DOHH2 (cell line): ENCODE results near the gene WNK4.

ENCODE experiments used
- H3F3A ChIP-seq: fragments of 200-600 bp; sonication (generic), shearing (Covaris generic); 2 replicates; pipeline ENCODE4 v1.6.0; 2016; ENCODE audit warnings: antibody characterized with exemption, mild to moderate bottlenecking; ENCODE audit not compliant: control insufficient read depth, insufficient read depth
- H3K27ac ChIP-seq: fragments of 200-600 bp; sonication (generic); 2 replicates; pipeline ENCODE4 v1.5.1; 2014; ENCODE audit warnings: low read depth, mild to moderate bottlenecking, low read length, moderate library complexity
- H3K27me3 ChIP-seq: fragments of 200-600 bp; sonication (generic); 2 replicates; pipeline ENCODE4 v1.6.1; 2014; ENCODE audit warnings: mild to moderate bottlenecking, low read length, mixed read lengths; ENCODE audit not compliant: control insufficient read depth
- H3K36me3 ChIP-seq: fragments of 200-600 bp; sonication (generic); 2 replicates; pipeline ENCODE4 v1.6.1; 2014; ENCODE audit warnings: mild to moderate bottlenecking, low read length, moderate library complexity, mixed read lengths; ENCODE audit not compliant: control insufficient read depth
- H3K4me1 ChIP-seq: fragments of 200-600 bp; sonication (generic); 2 replicates; pipeline ENCODE4 v1.6.1; 2014; ENCODE audit warnings: mild to moderate bottlenecking, low read length, mixed read lengths; ENCODE audit not compliant: control insufficient read depth
- H3K4me2 ChIP-seq: fragments of 200-600 bp; sonication (generic); 2 replicates; pipeline ENCODE4 v1.6.0; 2014; ENCODE audit warnings: mild to moderate bottlenecking, low read length, moderate library complexity
- H3K4me3 ChIP-seq: fragments of 200-600 bp; sonication (generic); 2 replicates; pipeline ENCODE4 v1.5.1; 2014; ENCODE audit warnings: mild to moderate bottlenecking, low read length, mixed read lengths
- H3K79me2 ChIP-seq: fragments of 200-600 bp; sonication (generic); 2 replicates; pipeline ENCODE4 v1.6.1; 2014; ENCODE audit warnings: mild to moderate bottlenecking, low read length, mixed read lengths; ENCODE audit not compliant: control insufficient read depth
- H3K9me2 ChIP-seq: fragments of 200-600 bp; sonication (generic); replicated peaks from 2 replicates; pipeline ENCODE4 v1.6.1; 2014; ENCODE audit warnings: mild to moderate bottlenecking, low read length, mixed read lengths; ENCODE audit not compliant: control insufficient read depth
- H3K9me3 ChIP-seq: fragments of 200-600 bp; sonication (generic); 2 replicates; pipeline ENCODE4 v1.6.1; 2014; ENCODE audit warnings: antibody characterized with exemption, low read length, mixed read lengths; ENCODE audit not compliant: control insufficient read depth, insufficient read depth
- H4K20me1 ChIP-seq: fragments of 200-600 bp; sonication (generic); 2 replicates; pipeline ENCODE4 v1.6.0; 2014; ENCODE audit warnings: low read depth, mild to moderate bottlenecking, antibody characterized with exemption, low read length, moderate library complexity; ENCODE audit not compliant: control insufficient read depth, insufficient read depth
- EZH2phosphoT487 ChIP-seq: fragments of 200-600 bp; sonication (generic); IDR thresholded peaks from 2 replicates; pipeline ENCODE4 v1.6.1; 2017; ENCODE audit warnings: borderline replicate concordance, mild to moderate bottlenecking, antibody characterized with exemption, low read length, moderate library complexity, mixed read lengths
- TF ChIP-seq, protein P1 (sequence below): fragments of 200-600 bp; sonication (generic); IDR thresholded peaks from one replicate; pipeline ENCODE4 v1.5.1; 2014; ENCODE audit warnings: antibody characterized with exemption, mild to moderate bottlenecking, low read depth, low read length; ENCODE audit not compliant: poor library complexity, severe bottlenecking

WNK4 gene

DNA sequence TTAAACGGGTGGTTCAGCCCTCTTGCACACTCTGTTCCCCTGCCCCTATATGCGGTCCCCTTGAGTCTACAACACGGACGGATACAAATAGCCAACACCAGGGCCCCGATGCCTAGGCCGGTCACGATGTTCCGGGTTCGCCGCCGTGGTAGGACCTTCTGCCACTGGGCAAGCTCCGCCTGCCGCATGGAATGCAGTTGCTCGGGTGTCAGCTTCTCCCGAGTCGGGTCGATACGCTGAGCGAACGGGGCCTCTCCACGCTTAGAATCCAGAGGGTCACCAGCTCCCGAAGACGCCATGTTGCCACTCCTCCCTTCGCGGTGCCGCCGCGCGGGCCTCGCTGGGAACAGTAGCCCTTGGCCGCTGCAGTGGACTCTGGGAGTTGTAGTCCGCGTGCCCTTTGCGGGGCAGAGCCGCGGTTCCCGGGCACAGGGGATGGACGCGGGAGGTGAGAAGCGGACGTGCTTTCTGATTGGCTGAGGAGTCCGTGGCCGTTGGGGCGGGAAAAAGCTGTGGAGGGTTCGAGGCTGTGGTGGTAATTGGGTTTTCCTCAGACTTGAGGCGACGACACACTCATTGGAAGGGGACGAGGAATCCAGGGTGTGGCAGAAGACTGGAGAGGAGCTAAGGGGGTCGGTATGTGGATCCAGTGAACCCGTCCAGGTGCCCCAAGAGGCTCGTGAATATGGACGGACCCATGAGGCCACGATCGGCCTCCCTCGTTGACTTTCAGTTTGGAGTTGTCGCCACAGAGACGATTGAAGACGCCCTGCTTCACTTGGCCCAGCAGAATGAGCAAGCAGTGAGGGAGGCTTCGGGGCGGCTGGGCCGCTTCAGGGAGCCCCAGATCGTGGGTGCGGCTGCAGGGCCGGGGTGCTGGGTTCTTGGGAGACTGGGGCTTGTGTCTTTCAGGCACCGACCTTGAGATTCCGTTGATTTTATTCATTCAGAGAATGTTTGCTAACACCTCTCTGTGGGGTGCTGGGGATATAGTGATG lies 18.3 kb downstream of the WNK4 start, which contains the start of the genes CNTD1 and COA3:
CNTD1 (plus strand) TSS at position 479 of the 998 bp plus-strand sequence; CDS start at position 686, 207 bp downstream.
COA3 (minus strand) TSS at position 322 of the 998 bp plus-strand sequence; CDS start at position 299, 23 bp downstream.
- no peak within 1 kb of the TSS for H3K27ac ChIP-seq
- H3K27me3 ChIP-seq: peaks cover 18% of the 10 kb centered on the region
- no peaks in the 10 kb centered on the region for H4K20me1 ChIP-seq
- no peaks in the 10 kb centered on the region for H3K9me3 ChIP-seq
- peaks cover 6% of the 10 kb centered on the region for H3K79me2 ChIP-seq
- peak within 1 kb of the TSS; percentile 86 for H3K4me3 ChIP-seq
- TF ChIP-seq, protein P1, sequence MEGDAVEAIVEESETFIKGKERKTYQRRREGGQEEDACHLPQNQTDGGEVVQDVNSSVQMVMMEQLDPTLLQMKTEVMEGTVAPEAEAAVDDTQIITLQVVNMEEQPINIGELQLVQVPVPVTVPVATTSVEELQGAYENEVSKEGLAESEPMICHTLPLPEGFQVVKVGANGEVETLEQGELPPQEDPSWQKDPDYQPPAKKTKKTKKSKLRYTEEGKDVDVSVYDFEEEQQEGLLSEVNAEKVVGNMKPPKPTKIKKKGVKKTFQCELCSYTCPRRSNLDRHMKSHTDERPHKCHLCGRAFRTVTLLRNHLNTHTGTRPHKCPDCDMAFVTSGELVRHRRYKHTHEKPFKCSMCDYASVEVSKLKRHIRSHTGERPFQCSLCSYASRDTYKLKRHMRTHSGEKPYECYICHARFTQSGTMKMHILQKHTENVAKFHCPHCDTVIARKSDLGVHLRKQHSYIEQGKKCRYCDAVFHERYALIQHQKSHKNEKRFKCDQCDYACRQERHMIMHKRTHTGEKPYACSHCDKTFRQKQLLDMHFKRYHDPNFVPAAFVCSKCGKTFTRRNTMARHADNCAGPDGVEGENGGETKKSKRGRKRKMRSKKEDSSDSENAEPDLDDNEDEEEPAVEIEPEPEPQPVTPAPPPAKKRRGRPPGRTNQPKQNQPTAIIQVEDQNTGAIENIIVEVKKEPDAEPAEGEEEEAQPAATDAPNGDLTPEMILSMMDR: no peak
- no peak for TF ChIP-seq EZH2phosphoT487
- H3F3A ChIP-seq: no peaks in the 10 kb centered on the region
- no peaks in the 10 kb centered on the region for H3K9me2 ChIP-seq
- peak within 1 kb of the TSS; percentile 81 for H3K4me2 ChIP-seq
- H3K4me1 ChIP-seq: peaks cover 13% of the 10 kb centered on the region
- H3K36me3 ChIP-seq: no peaks in the 10 kb centered on the region

DNA sequence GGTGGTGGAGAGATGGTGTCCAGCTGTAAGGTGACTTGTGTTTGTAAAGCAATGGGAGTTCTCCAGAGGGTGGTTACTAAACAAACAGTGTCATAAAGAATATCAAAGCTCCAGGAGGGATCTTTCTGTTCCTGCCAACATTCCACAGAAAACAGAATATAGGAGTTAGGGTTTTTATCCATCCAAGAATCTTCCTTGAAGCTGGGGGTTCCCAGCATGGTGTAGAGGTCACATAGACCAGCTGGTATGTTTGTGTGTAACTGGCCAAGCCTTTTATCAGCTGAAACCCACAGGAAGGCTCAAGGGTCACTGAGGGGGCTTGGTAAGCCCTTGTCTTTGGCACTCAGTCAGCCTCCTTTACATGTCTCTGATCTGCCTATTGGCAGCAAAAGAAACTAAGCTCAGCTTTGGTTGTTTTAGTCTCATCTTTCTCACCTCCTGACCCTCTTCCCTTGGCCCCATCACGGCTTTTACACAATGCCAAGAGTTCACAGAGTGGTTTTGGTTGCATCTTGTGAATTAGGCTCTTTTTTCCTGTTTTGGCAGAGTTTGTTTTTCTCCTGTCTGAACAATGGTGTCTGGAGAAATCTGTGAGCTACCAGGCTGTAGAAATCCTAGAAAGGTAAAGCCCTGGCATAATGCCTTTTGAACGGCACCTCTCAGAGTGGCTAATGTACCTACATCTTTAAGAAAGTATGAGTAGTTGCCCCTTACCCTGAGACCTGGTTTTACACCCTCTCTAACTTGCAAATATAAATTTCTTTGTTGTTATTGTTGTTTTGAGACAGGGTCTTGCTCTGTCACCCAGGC lies 22.9 kb downstream of the WNK4 start:
- Histone ChIP-seq H3K79me2 (no peaks in the 10 kb centered on the region), H3K4me3 (no peak overlapping the region), H3K4me1 (peaks cover 5% of the 10 kb centered on the region), H3K27ac (no peak overlapping the region), H3K27me3 (peaks cover 18% of the 10 kb centered on the region), H3F3A (no peaks in the 10 kb centered on the region), H3K9me2 (no peaks in the 10 kb centered on the region), H3K4me2 (no peak overlapping the region), H3K9me3 (no peaks in the 10 kb centered on the region), H4K20me1 (no peaks in the 10 kb centered on the region), H3K36me3 (no peaks in the 10 kb centered on the region)
- no peak for TF ChIP-seq EZH2phosphoT487
- TF ChIP-seq, protein P1: no peak

DNA sequence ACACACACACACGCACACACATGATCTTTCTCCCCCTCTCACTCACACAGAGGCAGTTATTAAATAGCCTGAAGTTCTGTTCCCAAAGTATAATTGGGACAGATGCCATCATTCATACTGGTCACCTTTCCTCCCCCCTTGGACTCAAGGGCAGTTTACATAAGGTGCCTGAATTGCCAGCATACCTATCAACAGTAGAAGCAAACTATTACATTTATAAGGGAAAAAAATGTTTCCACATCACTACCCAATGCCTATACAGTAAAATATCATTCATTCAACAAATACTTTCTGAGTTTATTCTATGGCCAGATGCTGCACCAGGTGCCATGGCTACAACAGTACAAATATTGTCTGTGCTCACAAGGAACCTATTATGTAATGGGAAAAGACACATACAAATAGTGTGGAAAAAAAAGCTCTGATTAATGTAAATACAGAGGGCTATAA lies 24.5 kb downstream of the WNK4 start:
- Histone ChIP-seq H3K27ac (no peak overlapping the region), H3K79me2 (no peaks in the 10 kb centered on the region), H3K27me3 (peaks cover 18% of the 10 kb centered on the region), H3F3A (peaks cover 4% of the 10 kb centered on the region; the same call in 1 of the 2 replicates), H4K20me1 (no peaks in the 10 kb centered on the region), H3K9me3 (no peaks in the 10 kb centered on the region), H3K9me2 (no peaks in the 10 kb centered on the region), H3K4me1 (no peaks in the 10 kb centered on the region), H3K4me3 (no peak overlapping the region), H3K4me2 (no peak overlapping the region), H3K36me3 (peaks cover 9% of the 10 kb centered on the region)
- TF ChIP-seq EZH2phosphoT487: no peak
- TF ChIP-seq, protein P1: no peak
